HCT116 (cell line): ENCODE measurements around the gene ARHGDIG. TPM values are rescaled to one million over a fixed set of nuclear protein-coding genes. Genes with fewer than 3 reads are reported as not detected.

Experiments used
- ATAC-seq: fragments of 200-7000 bp; cut with Tn5 transposase; 2 replicates; pipeline ENCODE4 v1.9.1; 2020; ENCODE audit warnings: mild to moderate bottlenecking, moderate library complexity
- BruUV-seq: library from RNA; stranded (reverse); fragments of 400-500 nt; replicated peaks from 2 replicates; lab custom pipeline; 2021; lab: Mats Ljungman, UMichigan
- CTCF ChIA-PET: fragments of 300-600 bp; sonication (Branson Sonifier 250); formaldehyde crosslinking; loops from one replicate; lab custom pipeline; 2021; ENCODE audit warnings: antibody characterized with exemption; lab: Charles Lee
- POLR2A ChIA-PET: fragments of 300-600, 350-600 bp; sonication (Branson Sonifier 250); formaldehyde crosslinking; loops from one replicate; lab custom pipeline; 2021; ENCODE audit warnings: antibody characterized with exemption; lab: Charles Lee
- RAD21 ChIA-PET, 2 experiments: fragments of 300-600 bp; sonication (Branson Sonifier 250); formaldehyde crosslinking; loops; one replicate each; lab custom pipeline; 2023; ENCODE audit warnings: low total read pairs in 2 of 2; ENCODE audit not compliant: uncharacterized antibody in 2 of 2, unreplicated experiment in 2 of 2, low non-redundant PET in 1 of 2; lab: Charles Lee
- DNase-seq: peaks from one replicate; pipeline ENCODE4 v3.0.0-alpha.2; 2010; ENCODE audit warnings: low read depth, low spot score
- H2AFZ ChIP-seq: fragments of 200-600 bp; shearing (Covaris generic), sonication (generic); 2 replicates; pipeline ENCODE4 v1.6.1; 2017; ENCODE audit warnings: low read depth, mixed run types, mixed read lengths, antibody characterized with exemption, low read length; ENCODE audit not compliant: poor library complexity, severe bottlenecking
- H3K27ac ChIP-seq: 2 replicates; pipeline ENCODE4 v1.5.1; 2012; ENCODE audit warnings: low read depth, low read length
- H3K27me3 ChIP-seq: fragments of 200-600 bp; sonication (generic); 2 replicates; pipeline ENCODE4 v1.6.1; 2016; ENCODE audit warnings: mixed run types, low read length, mixed read lengths; ENCODE audit not compliant: insufficient read depth
- H3K36me3 ChIP-seq, 2 experiments: fragments of 200-500 bp in 1 of 2; fragments of 200-600 bp in 1 of 2; sonication (Bioruptor generic) in 1 of 2; sonication (generic) in 1 of 2; 2 replicates each; pipeline versions ENCODE4 v1.5.1 to v1.6.1; 2014 to 2016; ENCODE audit warnings: low read length in 2 of 2, inconsistent platforms in 1 of 2, mixed read lengths in 1 of 2, mixed run types in 1 of 2; ENCODE audit not compliant: insufficient read depth in 2 of 2, control insufficient read depth in 1 of 2
- H3K4me1 ChIP-seq, 2 experiments: fragments of 200-600 bp in 1 of 2; sonication (generic) in 1 of 2; 2 replicates each; pipeline versions ENCODE4 v1.5.1 to v1.6.1; 2012 to 2017; ENCODE audit warnings: low read length in 2 of 2, inconsistent platforms in 1 of 2, mild to moderate bottlenecking in 1 of 2, mixed read lengths in 1 of 2, mixed run types in 1 of 2, moderate library complexity in 1 of 2; ENCODE audit not compliant: insufficient read depth in 2 of 2, control insufficient read depth in 1 of 2
- H3K4me2 ChIP-seq: fragments of 200-600 bp; sonication (generic); 2 replicates; pipeline ENCODE4 v1.6.1; 2017; ENCODE audit warnings: mixed run types, low read length, mixed read lengths
- H3K4me3 ChIP-seq, 2 experiments: fragments of 200-600 bp in 1 of 2; sonication (generic) in 1 of 2; replicated peaks in 1 of 2; 2 replicates each; pipeline ENCODE4 v1.5.1; 2011 to 2016; ENCODE audit warnings: low read length in 2 of 2, control low read depth in 1 of 2, low read depth in 1 of 2, mild to moderate bottlenecking in 1 of 2, mixed read lengths in 1 of 2, mixed run types in 1 of 2
- H3K79me2 ChIP-seq: fragments of 200-600 bp; sonication (generic); 2 replicates; pipeline ENCODE4 v1.6.1; 2017; ENCODE audit warnings: mild to moderate bottlenecking, mixed run types, low read length, moderate library complexity, mixed read lengths; ENCODE audit not compliant: insufficient read depth
- H3K9ac ChIP-seq: fragments of 200-600 bp; sonication (generic); 2 replicates; pipeline ENCODE4 v1.6.1; 2016; ENCODE audit warnings: low read length, mixed read lengths
- H3K9me2 ChIP-seq: fragments of 200-600 bp; sonication (generic), shearing (Covaris generic); 2 replicates; pipeline ENCODE4 v1.6.1; 2017; ENCODE audit warnings: mixed run types, mild to moderate bottlenecking, moderate library complexity; ENCODE audit not compliant: insufficient read depth
- H3K9me3 ChIP-seq, 2 experiments: fragments of 200-500 bp in 1 of 2; fragments of 200-600 bp in 1 of 2; sonication (Bioruptor generic) in 1 of 2; sonication (generic) in 1 of 2; 2 replicates each; pipeline ENCODE4 v1.6.1; 2014 to 2017; ENCODE audit warnings: low read length in 2 of 2, mixed read lengths in 2 of 2, inconsistent platforms in 1 of 2, low read depth in 1 of 2, mild to moderate bottlenecking in 1 of 2, mixed run types in 1 of 2, moderate library complexity in 1 of 2; ENCODE audit not compliant: control insufficient read depth in 1 of 2, insufficient read depth in 1 of 2
- H4K20me1 ChIP-seq: fragments of 200-600 bp; sonication (generic), shearing (Covaris generic); 2 replicates; pipeline ENCODE4 v1.6.1; 2017; ENCODE audit warnings: mixed run types, mild to moderate bottlenecking, moderate library complexity; ENCODE audit not compliant: insufficient read depth
- CEBPB ChIP-seq: IDR thresholded peaks from 2 replicates; pipeline ENCODE4 v1.6.1; 2012; ENCODE audit warnings: low read depth
- ELF1 ChIP-seq: IDR thresholded peaks from 2 replicates; pipeline ENCODE4 v1.6.1; 2012; ENCODE audit warnings: low read depth, borderline replicate concordance
- EZH2 ChIP-seq: fragments of 200-600 bp; sonication (generic); IDR thresholded peaks from 2 replicates; pipeline ENCODE4 v1.6.1; 2017; ENCODE audit warnings: antibody characterized with exemption, mixed run types
- EZH2phosphoT487 ChIP-seq: fragments of 200-600 bp; IDR thresholded peaks from 2 replicates; pipeline ENCODE4 v1.6.1; 2018; ENCODE audit warnings: antibody characterized with exemption, borderline replicate concordance
- JUND ChIP-seq: IDR thresholded peaks from 2 replicates; pipeline ENCODE4 v1.6.1; 2012
- RAD21 ChIP-seq: IDR thresholded peaks from 2 replicates; pipeline ENCODE4 v1.6.1; 2012; ENCODE audit warnings: low read depth, mild to moderate bottlenecking
- SP1 ChIP-seq: IDR thresholded peaks from 2 replicates; pipeline ENCODE4 v1.6.1; 2012; ENCODE audit warnings: low read depth
- SRF ChIP-seq: IDR thresholded peaks from 2 replicates; pipeline ENCODE4 v1.6.1; 2012; ENCODE audit warnings: low read depth
- TCF7L2 ChIP-seq: IDR thresholded peaks from 2 replicates; pipeline ENCODE4 v1.7.0; 2011; ENCODE audit warnings: borderline replicate concordance, inconsistent platforms; ENCODE audit not compliant: insufficient read depth, insufficient read length; ENCODE audit errors: extremely low read depth
- intact Hi-C: fragments of 100-400 bp; cut with micrococcal nuclease; formaldehyde crosslinking; loops from 2 replicates; pipeline ENCODE4 v1.10.0; 2022
- total RNA-seq: library from RNA; stranded (reverse); gene quantifications from one replicate; pipeline ENCODE4 v1.2.1, GENCODE V29; 2021; ENCODE audit not compliant: unreplicated experiment
- TF ChIP-seq, protein P1 (sequence below): IDR thresholded peaks from 2 replicates; pipeline ENCODE4 v1.6.1; 2012; ENCODE audit warnings: low read depth
- TF ChIP-seq, protein P2 (sequence below): IDR thresholded peaks from 2 replicates; pipeline ENCODE4 v1.6.1; 2011; ENCODE audit warnings: mild to moderate bottlenecking, low read length, moderate library complexity; ENCODE audit not compliant: insufficient replicate concordance; ENCODE audit errors: extremely low read depth
- TF ChIP-seq, protein P3 (sequence below): IDR thresholded peaks from 2 replicates; pipeline ENCODE4 v1.6.1; 2012

ARHGDIG gene
- total RNA-seq, 1 experiment from 2014 or later: not detected

DNA sequence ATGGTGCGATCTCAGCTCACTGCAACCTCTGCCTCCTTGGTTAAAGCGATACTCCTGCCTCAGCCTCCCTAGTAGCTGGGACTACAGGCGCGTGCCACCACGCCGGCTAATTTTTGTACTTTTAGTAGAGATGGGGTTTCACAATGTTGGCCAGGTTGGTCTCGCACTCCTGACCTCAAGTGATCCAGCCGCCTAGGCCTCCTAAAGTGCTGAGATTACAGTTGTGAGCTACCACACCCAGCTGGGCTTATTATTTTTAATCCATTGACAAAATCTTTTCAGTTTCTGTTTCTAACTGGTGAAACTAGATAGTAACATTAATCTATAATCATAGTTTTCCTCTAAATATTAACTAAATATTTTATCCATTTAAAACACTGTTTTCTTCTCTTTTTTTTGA is 39.8 kb upstream of the ARHGDIG start:
- no TSS peak for BruUV-seq
- H3K4me1 ChIP-seq: peaks cover 0 to 2% of the 10 kb centered on the region in 2 experiments; a peak in 2 of 4 replicates
- no peak overlapping the region for H2AFZ ChIP-seq
- no peaks in the 10 kb centered on the region for H4K20me1 ChIP-seq
- no peak for TF ChIP-seq EZH2phosphoT487
- TF ChIP-seq SP1: no peak
- TF ChIP-seq SRF: no peak
- TF ChIP-seq ELF1: no peak
- TF ChIP-seq TCF7L2: no peak
- no peak for TF ChIP-seq EZH2
- TF ChIP-seq JUND: no peak
- TF ChIP-seq, protein P1, sequence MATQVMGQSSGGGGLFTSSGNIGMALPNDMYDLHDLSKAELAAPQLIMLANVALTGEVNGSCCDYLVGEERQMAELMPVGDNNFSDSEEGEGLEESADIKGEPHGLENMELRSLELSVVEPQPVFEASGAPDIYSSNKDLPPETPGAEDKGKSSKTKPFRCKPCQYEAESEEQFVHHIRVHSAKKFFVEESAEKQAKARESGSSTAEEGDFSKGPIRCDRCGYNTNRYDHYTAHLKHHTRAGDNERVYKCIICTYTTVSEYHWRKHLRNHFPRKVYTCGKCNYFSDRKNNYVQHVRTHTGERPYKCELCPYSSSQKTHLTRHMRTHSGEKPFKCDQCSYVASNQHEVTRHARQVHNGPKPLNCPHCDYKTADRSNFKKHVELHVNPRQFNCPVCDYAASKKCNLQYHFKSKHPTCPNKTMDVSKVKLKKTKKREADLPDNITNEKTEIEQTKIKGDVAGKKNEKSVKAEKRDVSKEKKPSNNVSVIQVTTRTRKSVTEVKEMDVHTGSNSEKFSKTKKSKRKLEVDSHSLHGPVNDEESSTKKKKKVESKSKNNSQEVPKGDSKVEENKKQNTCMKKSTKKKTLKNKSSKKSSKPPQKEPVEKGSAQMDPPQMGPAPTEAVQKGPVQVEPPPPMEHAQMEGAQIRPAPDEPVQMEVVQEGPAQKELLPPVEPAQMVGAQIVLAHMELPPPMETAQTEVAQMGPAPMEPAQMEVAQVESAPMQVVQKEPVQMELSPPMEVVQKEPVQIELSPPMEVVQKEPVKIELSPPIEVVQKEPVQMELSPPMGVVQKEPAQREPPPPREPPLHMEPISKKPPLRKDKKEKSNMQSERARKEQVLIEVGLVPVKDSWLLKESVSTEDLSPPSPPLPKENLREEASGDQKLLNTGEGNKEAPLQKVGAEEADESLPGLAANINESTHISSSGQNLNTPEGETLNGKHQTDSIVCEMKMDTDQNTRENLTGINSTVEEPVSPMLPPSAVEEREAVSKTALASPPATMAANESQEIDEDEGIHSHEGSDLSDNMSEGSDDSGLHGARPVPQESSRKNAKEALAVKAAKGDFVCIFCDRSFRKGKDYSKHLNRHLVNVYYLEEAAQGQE: no peak
- TF ChIP-seq, protein P2, sequence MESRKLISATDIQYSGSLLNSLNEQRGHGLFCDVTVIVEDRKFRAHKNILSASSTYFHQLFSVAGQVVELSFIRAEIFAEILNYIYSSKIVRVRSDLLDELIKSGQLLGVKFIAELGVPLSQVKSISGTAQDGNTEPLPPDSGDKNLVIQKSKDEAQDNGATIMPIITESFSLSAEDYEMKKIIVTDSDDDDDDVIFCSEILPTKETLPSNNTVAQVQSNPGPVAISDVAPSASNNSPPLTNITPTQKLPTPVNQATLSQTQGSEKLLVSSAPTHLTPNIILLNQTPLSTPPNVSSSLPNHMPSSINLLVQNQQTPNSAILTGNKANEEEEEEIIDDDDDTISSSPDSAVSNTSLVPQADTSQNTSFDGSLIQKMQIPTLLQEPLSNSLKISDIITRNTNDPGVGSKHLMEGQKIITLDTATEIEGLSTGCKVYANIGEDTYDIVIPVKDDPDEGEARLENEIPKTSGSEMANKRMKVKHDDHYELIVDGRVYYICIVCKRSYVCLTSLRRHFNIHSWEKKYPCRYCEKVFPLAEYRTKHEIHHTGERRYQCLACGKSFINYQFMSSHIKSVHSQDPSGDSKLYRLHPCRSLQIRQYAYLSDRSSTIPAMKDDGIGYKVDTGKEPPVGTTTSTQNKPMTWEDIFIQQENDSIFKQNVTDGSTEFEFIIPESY: no peak
- no peak for TF ChIP-seq CEBPB
- TF ChIP-seq, protein P3, sequence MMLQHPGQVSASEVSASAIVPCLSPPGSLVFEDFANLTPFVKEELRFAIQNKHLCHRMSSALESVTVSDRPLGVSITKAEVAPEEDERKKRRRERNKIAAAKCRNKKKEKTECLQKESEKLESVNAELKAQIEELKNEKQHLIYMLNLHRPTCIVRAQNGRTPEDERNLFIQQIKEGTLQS: no peak
- no peak for TF ChIP-seq RAD21
- intact Hi-C loops: no loop called here
- H3K9ac ChIP-seq: no peak overlapping the region
- no peak overlapping the region for H3K27ac ChIP-seq
- no peaks in the 10 kb centered on the region for H3K9me2 ChIP-seq
- H3K79me2 ChIP-seq: no peaks in the 10 kb centered on the region
- ChIA-PET POLR2A (no interaction called here), CTCF (no interaction called here), RAD21 (no interaction called here)
- H3K4me2 ChIP-seq: no peak overlapping the region
- ATAC-seq: no peak
- H3K36me3 ChIP-seq: no peaks in the 10 kb centered on the region
- DNase-seq: no peak
- no peaks in the 10 kb centered on the region for H3K27me3 ChIP-seq
- H3K4me3 ChIP-seq: no peak overlapping the region
- no peaks in the 10 kb centered on the region for H3K9me3 ChIP-seq
